HEK293 (cell line): ENCODE data around the gene USP3.
A peak's percentile ranks its signal among the peaks of the same experiment; 100 is the strongest.

Source experiments
- GLI2 ChIP-seq: fragments of 450-650 bp; formaldehyde crosslinking; IDR thresholded peaks from 2 replicates; pipeline ENCODE4; 2017; ENCODE audit warnings: missing biosample characterization, missing genetic modification characterization, low read depth, borderline replicate concordance
- HOXA7 ChIP-seq: sonication (generic); formaldehyde crosslinking; IDR thresholded peaks from 2 replicates; pipeline ENCODE4 v1.8.1; 2022; ENCODE audit warnings: missing genetic modification reagents, borderline replicate concordance
- KLF1 ChIP-seq: fragments of 450-650 bp; formaldehyde crosslinking; IDR thresholded peaks from 2 replicates; pipeline ENCODE4 v1.5.1; 2016; ENCODE audit warnings: missing biosample characterization, missing genetic modification characterization
- KLF10 ChIP-seq: fragments of 450-650 bp; IDR thresholded peaks from 2 replicates; pipeline ENCODE4 v1.5.1; 2018; ENCODE audit warnings: missing biosample characterization, mild to moderate bottlenecking, missing genetic modification characterization
- SALL2 ChIP-seq: fragments of 450-650 bp; formaldehyde crosslinking; IDR thresholded peaks from 2 replicates; pipeline ENCODE4 v1.5.0; 2017; ENCODE audit warnings: missing biosample characterization, mild to moderate bottlenecking, missing genetic modification characterization, borderline replicate concordance
- ZBTB20 ChIP-seq: fragments of 450-650 bp; formaldehyde crosslinking; IDR thresholded peaks from 2 replicates; pipeline ENCODE4 v1.5.1; 2016; ENCODE audit warnings: missing biosample characterization, missing genetic modification characterization
- ZIC2 ChIP-seq: fragments of 450-650 bp; formaldehyde crosslinking; IDR thresholded peaks from 2 replicates; pipeline ENCODE4 v1.5.1; 2016; ENCODE audit warnings: missing biosample characterization, missing genetic modification characterization
- ZNF112 ChIP-seq: fragments of 450-650 bp; formaldehyde crosslinking; IDR thresholded peaks from 2 replicates; pipeline ENCODE4 v1.5.0; 2017; ENCODE audit warnings: missing biosample characterization, missing genetic modification characterization
- ZNF114 ChIP-seq: fragments of 450-650 bp; formaldehyde crosslinking; IDR thresholded peaks from 2 replicates; pipeline ENCODE4 v1.5.0; 2017; ENCODE audit warnings: missing biosample characterization, missing genetic modification characterization
- ZNF174 ChIP-seq: fragments of 450-650 bp; formaldehyde crosslinking; IDR thresholded peaks from 2 replicates; pipeline ENCODE4 v1.5.0; 2017; ENCODE audit warnings: missing biosample characterization, mild to moderate bottlenecking, missing genetic modification characterization
- ZNF211 ChIP-seq: fragments of 450-650 bp; formaldehyde crosslinking; IDR thresholded peaks from 2 replicates; pipeline ENCODE4 v1.5.1; 2016; ENCODE audit warnings: low read depth, missing biosample characterization, missing genetic modification characterization
- ZNF214 ChIP-seq: fragments of 450-650 bp; formaldehyde crosslinking; IDR thresholded peaks from 2 replicates; pipeline ENCODE4 v1.5.1; 2017; ENCODE audit warnings: missing biosample characterization, mild to moderate bottlenecking, missing genetic modification characterization, borderline replicate concordance
- ZNF311 ChIP-seq: fragments of 450-650 bp; formaldehyde crosslinking; IDR thresholded peaks from 2 replicates; pipeline ENCODE4 v1.5.1; 2017; ENCODE audit warnings: missing biosample characterization, missing genetic modification characterization, borderline replicate concordance
- ZNF350 ChIP-seq: fragments of 450-650 bp; formaldehyde crosslinking; IDR thresholded peaks from 2 replicates; pipeline ENCODE4 v1.5.0; 2017; ENCODE audit warnings: missing biosample characterization, mild to moderate bottlenecking, missing genetic modification characterization
- ZNF521 ChIP-seq: fragments of 450-650 bp; formaldehyde crosslinking; IDR thresholded peaks from 2 replicates; pipeline ENCODE4 v1.5.1; 2017; ENCODE audit warnings: missing biosample characterization, mild to moderate bottlenecking, missing genetic modification characterization
- ZNF529 ChIP-seq: fragments of 450-650 bp; formaldehyde crosslinking; IDR thresholded peaks from 2 replicates; pipeline ENCODE4 v1.5.1; 2017; ENCODE audit warnings: missing genetic modification characterization, missing biosample characterization; ENCODE audit not compliant: insufficient replicate concordance
- ZNF549 ChIP-seq: fragments of 450-650 bp; IDR thresholded peaks from 2 replicates; pipeline ENCODE4 v1.5.1; 2018; ENCODE audit warnings: missing biosample characterization, missing genetic modification characterization, mild to moderate bottlenecking, inconsistent platforms, moderate library complexity
- ZNF561 ChIP-seq: fragments of 450-650 bp; IDR thresholded peaks from 2 replicates; pipeline ENCODE4 v1.5.1; 2018; ENCODE audit warnings: missing biosample characterization, missing genetic modification characterization, borderline replicate concordance
- ZNF670 ChIP-seq: fragments of 450-650 bp; formaldehyde crosslinking; IDR thresholded peaks from 2 replicates; pipeline ENCODE4 v1.5.1; 2016; ENCODE audit warnings: missing biosample characterization, missing genetic modification characterization, low read depth
- ZNF707 ChIP-seq: fragments of 450-650 bp; formaldehyde crosslinking; IDR thresholded peaks from 2 replicates; pipeline ENCODE4 v1.5.1; 2016; ENCODE audit warnings: missing biosample characterization, missing genetic modification characterization
- ZNF792 ChIP-seq: fragments of 450-650 bp; formaldehyde crosslinking; IDR thresholded peaks from 2 replicates; pipeline ENCODE4 v1.5.1; 2016; ENCODE audit warnings: missing biosample characterization, missing genetic modification characterization
- ZSCAN16 ChIP-seq: fragments of 450-650 bp; formaldehyde crosslinking; IDR thresholded peaks from 2 replicates; pipeline ENCODE4 v1.5.1; 2016; ENCODE audit warnings: missing biosample characterization, missing genetic modification characterization
- ZSCAN30 ChIP-seq: fragments of 450-650 bp; IDR thresholded peaks from 2 replicates; pipeline ENCODE4 v1.5.1; 2018; ENCODE audit warnings: missing biosample characterization, mild to moderate bottlenecking, missing genetic modification characterization, moderate library complexity
- TF ChIP-seq, protein P1 (sequence below): fragments of 450-650 bp; formaldehyde crosslinking; IDR thresholded peaks from 2 replicates; pipeline ENCODE4 v1.5.1; 2016; ENCODE audit warnings: missing biosample characterization, missing genetic modification characterization
- TF ChIP-seq, protein P2 (sequence below): sonication (generic); formaldehyde crosslinking; IDR thresholded peaks from 2 replicates; pipeline ENCODE4 v1.8.1; 2022; ENCODE audit warnings: mild to moderate bottlenecking, moderate library complexity, missing genetic modification reagents
- TF ChIP-seq, protein P3 (sequence below): fragments of 450-650 bp; formaldehyde crosslinking; IDR thresholded peaks from 2 replicates; pipeline ENCODE4 v1.5.1; 2017; ENCODE audit warnings: missing biosample characterization, missing genetic modification characterization
- TF ChIP-seq, protein P4 (sequence below): fragments of 450-650 bp; formaldehyde crosslinking; IDR thresholded peaks from 2 replicates; pipeline ENCODE4 v1.5.1; 2016; ENCODE audit warnings: missing biosample characterization, missing genetic modification characterization
- TF ChIP-seq, protein P5 (sequence below): fragments of 450-650 bp; formaldehyde crosslinking; IDR thresholded peaks from 2 replicates; pipeline ENCODE4 v1.5.1; 2016; ENCODE audit warnings: missing biosample characterization, missing genetic modification characterization, low read depth
- TF ChIP-seq, protein P6 (sequence below): fragments of 450-650 bp; formaldehyde crosslinking; IDR thresholded peaks from 2 replicates; pipeline ENCODE4 v1.5.1; 2016; ENCODE audit warnings: missing biosample characterization, missing genetic modification characterization
- TF ChIP-seq, protein P7 (sequence below): fragments of 450-650 bp; formaldehyde crosslinking; IDR thresholded peaks from 2 replicates; pipeline ENCODE4 v1.5.1; 2016; ENCODE audit warnings: missing biosample characterization, missing genetic modification characterization, borderline replicate concordance

The USP3 gene

DNA sequence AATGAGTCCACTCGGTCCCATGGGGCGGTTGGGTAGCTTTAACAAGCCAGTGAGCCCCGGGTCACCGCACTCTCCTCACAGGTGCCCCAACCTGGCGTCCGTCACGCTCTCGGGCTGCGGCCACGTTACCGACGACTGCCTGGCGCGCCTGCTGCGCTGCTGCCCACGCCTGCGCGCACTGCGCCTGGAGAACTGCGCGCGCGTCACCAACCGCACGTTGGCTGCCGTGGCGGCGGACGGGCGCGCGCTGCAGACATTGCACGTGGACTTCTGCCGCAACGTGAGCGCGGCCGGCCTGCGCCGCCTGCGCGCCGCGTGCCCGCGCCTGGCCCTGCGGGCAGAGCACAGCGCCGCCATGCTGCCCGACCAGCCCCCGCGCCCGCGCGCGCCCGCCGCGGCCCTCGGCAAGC is 96.2 kb downstream of the USP3 start (continued):
- TF ChIP-seq ZNF792 (tag by site-specific recombination) (no peak), KLF1 (tag by site-specific recombination) (no peak), ZNF114 (tag by site-specific recombination) (no peak), ZNF214 (tag by site-specific recombination) (no peak), ZNF521 (tag by site-specific recombination) (no peak), HOXA7 (no peak), KLF10 (tag by site-specific recombination) (no peak), ZNF174 (no peak), ZNF707 (no peak), ZSCAN30 (peak; percentile 90), ZNF529 (no peak), GLI2 (tag by site-specific recombination) (no peak), ZNF211 (tag by site-specific recombination) (no peak), ZIC2 (0 out of 2 replicates have a peak, but pooled peaks have one; percentile 17), ZNF670 (no peak), ZSCAN16 (tag by site-specific recombination) (no peak), SALL2 (tag by site-specific recombination) (no peak), ZNF561 (tag by site-specific recombination) (no peak), ZNF350 (no peak), ZNF311 (tag by site-specific recombination) (no peak), ZNF549 (tag by site-specific recombination) (no peak), ZNF112 (tag by site-specific recombination) (no peak), ZBTB20 (tag by site-specific recombination) (no peak)
- TF ChIP-seq, protein P1, sequence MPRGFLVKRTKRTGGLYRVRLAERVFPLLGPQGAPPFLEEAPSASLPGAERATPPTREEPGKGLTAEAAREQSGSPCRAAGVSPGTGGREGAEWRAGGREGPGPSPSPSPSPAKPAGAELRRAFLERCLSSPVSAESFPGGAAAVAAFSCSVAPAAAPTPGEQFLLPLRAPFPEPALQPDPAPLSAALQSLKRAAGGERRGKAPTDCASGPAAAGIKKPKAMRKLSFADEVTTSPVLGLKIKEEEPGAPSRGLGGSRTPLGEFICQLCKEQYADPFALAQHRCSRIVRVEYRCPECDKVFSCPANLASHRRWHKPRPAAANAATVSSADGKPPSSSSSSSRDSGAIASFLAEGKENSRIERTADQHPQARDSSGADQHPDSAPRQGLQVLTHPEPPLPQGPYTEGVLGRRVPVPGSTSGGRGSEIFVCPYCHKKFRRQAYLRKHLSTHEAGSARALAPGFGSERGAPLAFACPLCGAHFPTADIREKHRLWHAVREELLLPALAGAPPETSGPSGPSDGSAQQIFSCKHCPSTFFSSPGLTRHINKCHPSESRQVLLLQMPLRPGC (tag by site-specific recombination): no peak
- TF ChIP-seq, protein P2, sequence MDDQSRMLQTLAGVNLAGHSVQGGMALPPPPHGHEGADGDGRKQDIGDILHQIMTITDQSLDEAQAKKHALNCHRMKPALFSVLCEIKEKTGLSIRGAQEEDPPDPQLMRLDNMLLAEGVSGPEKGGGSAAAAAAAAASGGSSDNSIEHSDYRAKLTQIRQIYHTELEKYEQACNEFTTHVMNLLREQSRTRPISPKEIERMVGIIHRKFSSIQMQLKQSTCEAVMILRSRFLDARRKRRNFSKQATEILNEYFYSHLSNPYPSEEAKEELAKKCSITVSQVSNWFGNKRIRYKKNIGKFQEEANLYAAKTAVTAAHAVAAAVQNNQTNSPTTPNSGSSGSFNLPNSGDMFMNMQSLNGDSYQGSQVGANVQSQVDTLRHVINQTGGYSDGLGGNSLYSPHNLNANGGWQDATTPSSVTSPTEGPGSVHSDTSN (CRISPR knock-in tag): peak; percentile 71; the same call in 1 of the 2 replicates
- TF ChIP-seq, protein P3, sequence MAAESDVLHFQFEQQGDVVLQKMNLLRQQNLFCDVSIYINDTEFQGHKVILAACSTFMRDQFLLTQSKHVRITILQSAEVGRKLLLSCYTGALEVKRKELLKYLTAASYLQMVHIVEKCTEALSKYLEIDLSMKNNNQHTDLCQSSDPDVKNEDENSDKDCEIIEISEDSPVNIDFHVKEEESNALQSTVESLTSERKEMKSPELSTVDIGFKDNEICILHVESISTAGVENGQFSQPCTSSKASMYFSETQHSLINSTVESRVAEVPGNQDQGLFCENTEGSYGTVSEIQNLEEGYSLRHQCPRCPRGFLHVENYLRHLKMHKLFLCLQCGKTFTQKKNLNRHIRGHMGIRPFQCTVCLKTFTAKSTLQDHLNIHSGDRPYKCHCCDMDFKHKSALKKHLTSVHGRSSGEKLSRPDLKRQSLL: 0 out of 2 replicates have a peak, but pooled peaks have one; percentile 15
- TF ChIP-seq, protein P4, sequence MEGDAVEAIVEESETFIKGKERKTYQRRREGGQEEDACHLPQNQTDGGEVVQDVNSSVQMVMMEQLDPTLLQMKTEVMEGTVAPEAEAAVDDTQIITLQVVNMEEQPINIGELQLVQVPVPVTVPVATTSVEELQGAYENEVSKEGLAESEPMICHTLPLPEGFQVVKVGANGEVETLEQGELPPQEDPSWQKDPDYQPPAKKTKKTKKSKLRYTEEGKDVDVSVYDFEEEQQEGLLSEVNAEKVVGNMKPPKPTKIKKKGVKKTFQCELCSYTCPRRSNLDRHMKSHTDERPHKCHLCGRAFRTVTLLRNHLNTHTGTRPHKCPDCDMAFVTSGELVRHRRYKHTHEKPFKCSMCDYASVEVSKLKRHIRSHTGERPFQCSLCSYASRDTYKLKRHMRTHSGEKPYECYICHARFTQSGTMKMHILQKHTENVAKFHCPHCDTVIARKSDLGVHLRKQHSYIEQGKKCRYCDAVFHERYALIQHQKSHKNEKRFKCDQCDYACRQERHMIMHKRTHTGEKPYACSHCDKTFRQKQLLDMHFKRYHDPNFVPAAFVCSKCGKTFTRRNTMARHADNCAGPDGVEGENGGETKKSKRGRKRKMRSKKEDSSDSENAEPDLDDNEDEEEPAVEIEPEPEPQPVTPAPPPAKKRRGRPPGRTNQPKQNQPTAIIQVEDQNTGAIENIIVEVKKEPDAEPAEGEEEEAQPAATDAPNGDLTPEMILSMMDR (tag by site-specific recombination): no peak
- TF ChIP-seq, protein P5, sequence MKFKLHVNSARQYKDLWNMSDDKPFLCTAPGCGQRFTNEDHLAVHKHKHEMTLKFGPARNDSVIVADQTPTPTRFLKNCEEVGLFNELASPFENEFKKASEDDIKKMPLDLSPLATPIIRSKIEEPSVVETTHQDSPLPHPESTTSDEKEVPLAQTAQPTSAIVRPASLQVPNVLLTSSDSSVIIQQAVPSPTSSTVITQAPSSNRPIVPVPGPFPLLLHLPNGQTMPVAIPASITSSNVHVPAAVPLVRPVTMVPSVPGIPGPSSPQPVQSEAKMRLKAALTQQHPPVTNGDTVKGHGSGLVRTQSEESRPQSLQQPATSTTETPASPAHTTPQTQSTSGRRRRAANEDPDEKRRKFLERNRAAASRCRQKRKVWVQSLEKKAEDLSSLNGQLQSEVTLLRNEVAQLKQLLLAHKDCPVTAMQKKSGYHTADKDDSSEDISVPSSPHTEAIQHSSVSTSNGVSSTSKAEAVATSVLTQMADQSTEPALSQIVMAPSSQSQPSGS (tag by site-specific recombination): no peak
- TF ChIP-seq, protein P6, sequence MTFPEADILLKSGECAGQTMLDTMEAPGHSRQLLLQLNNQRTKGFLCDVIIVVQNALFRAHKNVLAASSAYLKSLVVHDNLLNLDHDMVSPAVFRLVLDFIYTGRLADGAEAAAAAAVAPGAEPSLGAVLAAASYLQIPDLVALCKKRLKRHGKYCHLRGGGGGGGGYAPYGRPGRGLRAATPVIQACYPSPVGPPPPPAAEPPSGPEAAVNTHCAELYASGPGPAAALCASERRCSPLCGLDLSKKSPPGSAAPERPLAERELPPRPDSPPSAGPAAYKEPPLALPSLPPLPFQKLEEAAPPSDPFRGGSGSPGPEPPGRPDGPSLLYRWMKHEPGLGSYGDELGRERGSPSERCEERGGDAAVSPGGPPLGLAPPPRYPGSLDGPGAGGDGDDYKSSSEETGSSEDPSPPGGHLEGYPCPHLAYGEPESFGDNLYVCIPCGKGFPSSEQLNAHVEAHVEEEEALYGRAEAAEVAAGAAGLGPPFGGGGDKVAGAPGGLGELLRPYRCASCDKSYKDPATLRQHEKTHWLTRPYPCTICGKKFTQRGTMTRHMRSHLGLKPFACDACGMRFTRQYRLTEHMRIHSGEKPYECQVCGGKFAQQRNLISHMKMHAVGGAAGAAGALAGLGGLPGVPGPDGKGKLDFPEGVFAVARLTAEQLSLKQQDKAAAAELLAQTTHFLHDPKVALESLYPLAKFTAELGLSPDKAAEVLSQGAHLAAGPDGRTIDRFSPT (tag by site-specific recombination): peak; percentile 47; the same call in 1 of the 2 replicates
- TF ChIP-seq, protein P7, sequence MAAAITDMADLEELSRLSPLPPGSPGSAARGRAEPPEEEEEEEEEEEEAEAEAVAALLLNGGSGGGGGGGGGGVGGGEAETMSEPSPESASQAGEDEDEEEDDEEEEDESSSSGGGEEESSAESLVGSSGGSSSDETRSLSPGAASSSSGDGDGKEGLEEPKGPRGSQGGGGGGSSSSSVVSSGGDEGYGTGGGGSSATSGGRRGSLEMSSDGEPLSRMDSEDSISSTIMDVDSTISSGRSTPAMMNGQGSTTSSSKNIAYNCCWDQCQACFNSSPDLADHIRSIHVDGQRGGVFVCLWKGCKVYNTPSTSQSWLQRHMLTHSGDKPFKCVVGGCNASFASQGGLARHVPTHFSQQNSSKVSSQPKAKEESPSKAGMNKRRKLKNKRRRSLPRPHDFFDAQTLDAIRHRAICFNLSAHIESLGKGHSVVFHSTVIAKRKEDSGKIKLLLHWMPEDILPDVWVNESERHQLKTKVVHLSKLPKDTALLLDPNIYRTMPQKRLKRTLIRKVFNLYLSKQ: no peak
